ENCODE results near the gene BNIP3. TPM values are rescaled to one million over a fixed set of nuclear protein-coding genes. Genes with fewer than 3 reads are reported as not detected.
A peak's percentile ranks its signal among the peaks of the same experiment; 100 is the strongest.

The BNIP3 gene
- total and polyA plus RNA-seq, 2 of the 13 experiments (the other 11 are each of a cell fraction or from before 2014, with no cell fraction given) = 73.7 to 223 TPM

GRCh38 chr10:131978366-131978765 is 3.4 kb downstream of the BNIP3 start (continued):
- TF ChIP-seq TRAFD1 (CRISPR knock-in tag; IDR thresholded peaks at IDR 0.05; ENCODE audit: borderline replicate concordance) (no peak), ZNF816 (CRISPR knock-in tag; IDR thresholded peaks at IDR 0.05; ENCODE audit: borderline replicate concordance) (no peak), MAX (IDR thresholded peaks at IDR 0.05) (0 out of 2 replicates have a peak, but pooled peaks have one; percentile 29), USF2 (IDR thresholded peaks at IDR 0.05; ENCODE audit: low read depth, low read length) (no peak), USF2 (CRISPR knock-in tag; IDR thresholded peaks at IDR 0.05; ENCODE audit: borderline replicate concordance) (no peak), POLR2G (IDR thresholded peaks at IDR 0.05; ENCODE audit: low read depth, low read length) (0 out of 2 replicates have a peak, but pooled peaks have one; percentile 30), ZNF333 (CRISPR knock-in tag; IDR thresholded peaks at IDR 0.05; ENCODE audit: borderline replicate concordance) (no peak), PHF21A (CRISPR knock-in tag; IDR thresholded peaks at IDR 0.05) (no peak), ZBTB34 (CRISPR knock-in tag; IDR thresholded peaks at IDR 0.05) (no peak)

Measured in HepG2 (cell line).